ENCODE measurements around the gene AP5S1. TPM values are rescaled to one million over a fixed set of nuclear protein-coding genes. Genes with fewer than 3 reads are reported as not detected.
A peak's percentile ranks its signal among the peaks of the same experiment; 100 is the strongest.

Gene AP5S1
- total and polyA plus RNA-seq, 9 of the 15 experiments (the other 6 are each of a cell fraction or from before 2014, with no cell fraction given), result 2.6 to 8.8 (median 4.4) TPM

- TF ChIP-seq SMARCA4 (IDR thresholded peaks at IDR 0.05) (0 out of 2 replicates have a peak, but pooled peaks have one; percentile 37), GABPB2 (CRISPR knock-in tag; conservative IDR thresholded peaks at IDR 0.05) (no peak), ZNF707 (CRISPR knock-in tag; conservative IDR thresholded peaks at IDR 0.05) (no peak), ARID4B (CRISPR knock-in tag; IDR thresholded peaks at IDR 0.05) (no peak), THAP12 (CRISPR knock-in tag; IDR thresholded peaks at IDR 0.05) (no peak), TCF3 (CRISPR knock-in tag; IDR thresholded peaks at IDR 0.05) (peak; percentile 62), ZNF639 (CRISPR knock-in tag; conservative IDR thresholded peaks at IDR 0.05 in 1 of 2, IDR thresholded peaks at IDR 0.05 in 1 of 2) (0 out of 4 replicates have a peak, but pooled peaks of 1 of the 2 experiments have one; percentile 17), KAT2B (IDR thresholded peaks at IDR 0.05; ENCODE audit: low read depth, low read length) (no peak), ZBTB7A (IDR thresholded peaks at IDR 0.05; ENCODE audit: borderline replicate concordance, control insufficient read depth, low read depth, low read length) (no peak), FOXK1 (CRISPR knock-in tag; IDR thresholded peaks at IDR 0.05; ENCODE audit: borderline replicate concordance) (no peak), GABPA (tag; conservative IDR thresholded peaks at IDR 0.05; ENCODE audit: low read depth) (peak; percentile 41), CBFA2T3 (IDR thresholded peaks at IDR 0.05) (peak; percentile 77), KLF16 (IDR thresholded peaks at IDR 0.05) (peak; percentile 42; the same call in 1 of the 2 replicates), TEAD4 (IDR thresholded peaks at IDR 0.05; ENCODE audit: low read length) (0 out of 2 replicates have a peak, but pooled peaks have one; percentile 36), TEAD4 (CRISPR knock-in tag; IDR thresholded peaks at IDR 0.05; ENCODE audit: borderline replicate concordance) (no peak), ZC3H8 (IDR thresholded peaks at IDR 0.05) (no peak), GATA2 (CRISPR knock-in tag; IDR thresholded peaks at IDR 0.05) (peak; percentile 81), CBFA2T2 (conservative IDR thresholded peaks at IDR 0.05) (peak; percentile 50), HDGF (IDR thresholded peaks at IDR 0.05) (no peak), KDM1A (IDR thresholded peaks at IDR 0.05) (peak in 1 of 2 experiments; percentile 37; a peak in 1 of 4 replicates), ZNF140 (CRISPR knock-in tag; IDR thresholded peaks at IDR 0.05) (no peak), ZNF766 (CRISPR knock-in tag; conservative IDR thresholded peaks at IDR 0.05) (0 out of 2 replicates have a peak, but pooled peaks have one; percentile 21), DPF2 (IDR thresholded peaks at IDR 0.05) (peak; percentile 50; the same call in 1 of the 2 replicates), CXXC5 (CRISPR knock-in tag; IDR thresholded peaks at IDR 0.05) (peak; percentile 32; the same call in 1 of the 2 replicates)
Observed at GRCh38 chr20:3839328-3839727, 19.0 kb downstream of the AP5S1 start (continued).

Measured in K562 (cell line).